GM12872 (cell line): ENCODE measurements around the gene KCNH2.

Source experiments
- TF ChIP-seq, protein P1 (sequence below): IDR thresholded peaks from 3 replicates; pipeline ENCODE4 v1.5.1; 2011; ENCODE audit warnings: low read depth, mild to moderate bottlenecking, low read length, moderate library complexity; ENCODE audit not compliant: insufficient read depth

KCNH2 gene

DNA sequence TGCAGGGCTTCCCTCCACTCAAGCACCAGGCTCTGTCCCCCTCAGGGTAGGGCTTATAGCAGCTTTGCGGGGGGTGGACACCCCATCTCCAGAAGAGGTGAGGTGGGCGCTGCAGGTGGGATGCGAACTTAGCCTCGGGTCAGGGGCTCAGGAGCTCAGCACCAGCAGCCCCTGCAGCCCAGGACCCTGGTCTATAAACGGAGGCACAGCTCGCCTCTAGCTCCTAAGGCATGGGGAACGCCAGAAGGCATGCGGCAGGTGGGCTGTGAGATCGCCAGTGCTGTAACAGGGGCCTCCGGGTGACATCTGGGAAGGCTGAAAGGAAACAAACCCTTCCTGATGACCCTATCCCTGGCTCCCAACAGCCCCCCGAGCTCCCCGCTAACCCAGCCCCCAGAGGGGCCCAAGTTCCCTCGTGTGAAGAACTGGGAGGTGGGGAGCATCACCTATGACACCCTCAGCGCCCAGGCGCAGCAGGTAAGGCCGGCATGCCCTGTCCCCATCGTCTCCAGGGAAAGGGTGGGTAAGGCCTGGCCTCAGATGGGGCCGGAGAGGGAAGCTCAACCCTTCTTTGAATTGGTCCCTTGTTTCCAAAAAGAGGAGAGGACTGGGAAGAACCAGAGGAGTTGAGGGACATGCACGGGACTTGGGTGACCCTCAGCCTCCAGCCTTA, 16.9 kb upstream of the KCNH2 start:
- TF ChIP-seq, protein P1, sequence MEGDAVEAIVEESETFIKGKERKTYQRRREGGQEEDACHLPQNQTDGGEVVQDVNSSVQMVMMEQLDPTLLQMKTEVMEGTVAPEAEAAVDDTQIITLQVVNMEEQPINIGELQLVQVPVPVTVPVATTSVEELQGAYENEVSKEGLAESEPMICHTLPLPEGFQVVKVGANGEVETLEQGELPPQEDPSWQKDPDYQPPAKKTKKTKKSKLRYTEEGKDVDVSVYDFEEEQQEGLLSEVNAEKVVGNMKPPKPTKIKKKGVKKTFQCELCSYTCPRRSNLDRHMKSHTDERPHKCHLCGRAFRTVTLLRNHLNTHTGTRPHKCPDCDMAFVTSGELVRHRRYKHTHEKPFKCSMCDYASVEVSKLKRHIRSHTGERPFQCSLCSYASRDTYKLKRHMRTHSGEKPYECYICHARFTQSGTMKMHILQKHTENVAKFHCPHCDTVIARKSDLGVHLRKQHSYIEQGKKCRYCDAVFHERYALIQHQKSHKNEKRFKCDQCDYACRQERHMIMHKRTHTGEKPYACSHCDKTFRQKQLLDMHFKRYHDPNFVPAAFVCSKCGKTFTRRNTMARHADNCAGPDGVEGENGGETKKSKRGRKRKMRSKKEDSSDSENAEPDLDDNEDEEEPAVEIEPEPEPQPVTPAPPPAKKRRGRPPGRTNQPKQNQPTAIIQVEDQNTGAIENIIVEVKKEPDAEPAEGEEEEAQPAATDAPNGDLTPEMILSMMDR, result no peak

DNA sequence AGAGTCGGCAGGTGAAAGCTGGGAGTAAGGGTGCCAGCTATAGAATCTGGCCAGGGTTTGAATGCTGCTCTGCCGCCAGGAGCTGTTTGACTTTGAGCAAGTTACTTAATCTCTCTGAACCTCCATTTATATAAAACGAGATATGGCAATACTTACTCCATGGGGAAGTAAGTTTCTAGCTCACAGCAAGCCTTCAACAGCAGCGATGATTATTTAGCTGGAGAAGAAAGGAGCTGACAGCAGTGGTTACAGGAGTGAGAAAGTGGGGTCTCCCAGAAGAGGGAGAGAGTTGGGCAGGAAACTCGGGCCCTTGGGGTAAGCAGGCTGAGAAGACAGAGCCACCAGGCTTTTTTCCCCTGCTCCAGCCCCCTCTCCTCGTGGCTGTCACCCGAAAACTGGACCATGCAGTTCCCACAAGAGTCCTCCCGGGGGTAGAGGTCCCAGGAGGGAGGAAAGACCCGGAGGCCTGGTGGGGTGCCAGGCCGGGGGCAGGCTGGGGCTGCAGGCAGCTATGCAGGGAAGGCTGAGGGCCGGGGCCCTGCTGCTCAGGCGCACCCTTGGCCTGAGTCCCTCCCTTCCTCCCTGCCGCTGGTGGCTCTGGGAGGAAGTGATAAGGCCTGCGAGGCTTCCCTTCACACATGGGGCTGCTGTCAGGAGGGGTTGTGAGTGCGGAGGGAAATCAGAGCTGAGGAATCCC, 16.2 kb upstream of the KCNH2 start:
- TF ChIP-seq, protein P1, result no peak

DNA sequence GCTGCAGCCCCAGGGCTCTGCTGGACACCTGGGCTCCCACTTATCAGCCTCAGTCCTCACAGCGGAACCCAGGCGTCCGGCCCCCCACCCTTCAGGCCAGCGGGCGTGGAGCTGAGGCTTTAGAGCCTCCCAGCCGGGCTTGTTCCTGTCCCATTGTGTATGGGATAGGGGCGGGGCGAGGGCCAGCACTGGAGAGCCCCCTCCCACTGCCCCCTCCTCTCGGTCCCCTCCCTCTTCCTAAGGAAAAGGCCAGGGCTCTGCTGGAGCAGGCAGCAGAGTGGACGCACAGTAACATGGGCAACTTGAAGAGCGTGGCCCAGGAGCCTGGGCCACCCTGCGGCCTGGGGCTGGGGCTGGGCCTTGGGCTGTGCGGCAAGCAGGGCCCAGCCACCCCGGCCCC, 15.4 kb upstream of the KCNH2 start:
- TF ChIP-seq, protein P1, result no peak

DNA sequence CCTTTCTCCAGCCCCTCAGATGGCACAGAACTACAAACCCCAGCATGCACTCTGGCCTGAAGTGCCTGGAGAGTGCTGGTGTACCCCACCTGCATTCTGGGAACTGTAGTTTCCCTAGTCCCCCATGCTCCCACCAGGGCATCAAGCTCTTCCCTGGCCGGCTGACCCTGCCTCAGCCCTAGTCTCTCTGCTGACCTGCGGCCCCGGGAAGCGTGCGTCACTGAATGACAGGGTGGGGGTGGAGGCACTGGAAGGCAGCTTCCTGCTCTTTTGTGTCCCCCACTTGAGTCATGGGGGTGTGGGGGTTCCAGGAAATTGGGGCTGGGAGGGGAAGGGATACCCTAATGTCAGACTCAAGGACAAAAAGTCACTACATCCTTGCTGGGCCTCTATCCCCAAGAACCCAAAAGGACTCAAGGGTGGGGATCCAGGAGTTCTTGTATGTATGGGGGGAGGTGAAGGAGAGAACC, 14.7 kb upstream of the KCNH2 start:
- TF ChIP-seq, protein P1, result no peak

DNA sequence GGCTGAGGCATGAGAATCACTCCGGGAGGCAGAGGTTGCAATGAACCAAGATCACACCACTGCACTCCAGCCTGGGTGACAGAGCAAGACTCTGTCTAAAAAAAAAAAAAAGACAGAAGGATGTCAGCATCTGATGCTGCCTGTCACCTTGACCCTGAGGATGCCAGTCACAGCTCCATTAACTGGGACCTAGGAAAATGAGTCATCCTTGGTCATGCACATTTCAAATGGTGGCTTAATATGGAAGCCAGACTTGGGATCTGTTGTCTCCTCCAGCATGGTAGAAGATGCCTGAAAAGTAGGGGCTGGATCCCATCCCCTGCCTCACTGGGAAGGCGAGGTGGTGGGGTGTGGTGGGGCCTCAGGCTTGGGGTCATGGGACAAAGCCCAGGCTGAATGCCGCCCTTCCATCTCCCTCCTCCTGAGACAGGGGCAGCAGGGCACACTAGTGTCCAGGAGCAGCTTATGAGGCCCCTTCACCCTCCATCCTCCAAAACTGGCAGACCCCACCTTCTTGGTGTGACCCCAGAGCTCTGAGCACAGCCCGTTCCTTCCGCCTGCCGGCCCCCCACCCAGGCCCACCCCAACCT, 14.0 kb upstream of the KCNH2 start:
- TF ChIP-seq, protein P1, result no peak

DNA sequence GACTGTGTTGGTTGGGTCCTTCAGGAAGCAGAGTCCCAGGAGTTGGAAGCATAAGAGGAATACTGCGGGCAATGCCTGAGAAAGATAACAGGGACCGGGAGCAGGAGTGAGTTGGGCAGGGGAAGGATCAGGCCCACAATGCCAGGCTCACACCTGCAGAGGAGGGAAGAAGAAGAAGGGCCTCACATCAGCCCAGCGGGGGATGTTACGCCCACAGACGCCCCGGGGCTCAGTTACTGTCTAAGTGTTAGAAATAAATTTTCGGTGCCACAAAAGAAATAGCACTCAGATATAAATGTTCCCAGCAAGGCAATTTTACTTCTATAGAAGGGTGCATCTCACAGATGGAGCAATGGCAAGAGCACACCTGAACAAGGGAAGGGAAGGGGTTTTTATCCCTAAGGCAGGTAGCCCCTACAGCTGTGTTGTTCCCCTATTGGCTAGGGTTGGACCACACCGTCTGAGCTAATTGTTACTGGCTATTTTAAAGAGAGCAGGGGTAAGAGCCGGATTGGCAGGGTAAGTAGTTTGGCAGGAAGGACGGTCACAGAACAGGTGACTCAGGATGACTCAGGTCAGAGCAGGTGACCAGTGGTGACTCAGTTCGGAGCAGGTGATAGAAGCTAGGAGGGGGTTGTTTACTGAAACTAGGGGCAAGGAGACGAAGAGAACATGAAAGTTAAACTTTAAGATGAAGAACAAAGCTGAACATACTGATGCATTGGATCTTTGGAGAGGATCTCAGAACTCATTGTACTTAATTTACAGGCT, 12.5 kb upstream of the KCNH2 start, which contains the start of gene NOS3:
NOS3 (plus strand) TSS at position 602 of the 771 bp plus-strand sequence. CDS start 2,787 bp downstream, outside the sequence.
- TF ChIP-seq, protein P1, result no peak

DNA sequence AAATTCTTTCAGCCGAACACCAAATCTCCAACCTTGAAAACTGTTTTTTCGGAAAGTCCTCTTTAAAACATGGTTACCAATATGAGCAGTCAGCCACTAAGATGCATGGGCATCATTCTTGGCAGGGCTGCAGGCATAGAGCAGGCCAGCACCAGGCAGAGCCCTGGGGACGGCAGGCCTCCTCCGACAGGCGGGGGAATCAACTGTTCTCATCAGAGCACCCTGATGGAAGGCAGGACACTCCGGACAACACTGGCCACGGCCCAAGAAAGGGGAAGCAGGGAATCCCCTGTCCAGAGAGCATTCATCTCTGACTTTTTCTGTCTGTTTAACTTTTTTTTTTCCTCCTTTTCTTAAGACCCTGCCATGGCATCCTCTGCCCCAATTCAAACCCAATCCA, 11.3 kb upstream of the KCNH2 start:
- TF ChIP-seq, protein P1, result no peak
